ENCODE results near the gene MATN1.

- TF ChIP-seq CTCF (IDR thresholded peaks at IDR 0.05) (no peak), POLR2A (IDR thresholded peaks at IDR 0.05) (no peak)
Measured at GRCh38 chr1:30678209-30678608, 45.2 kb downstream of the MATN1 start.
